HepG2 (cell line): ENCODE data around the gene SPRYD3. TPM values are rescaled to one million over a fixed set of nuclear protein-coding genes. Genes with fewer than 3 reads are reported as not detected.

Experiments
- ERF ChIP-seq: IDR thresholded peaks from 2 replicates; pipeline ENCODE4 v1.6.1; 2018; ENCODE audit warnings: missing biosample characterization, missing genetic modification reagents
- FIP1L1 ChIP-seq: fragments of 200-400 bp; formaldehyde crosslinking; IDR thresholded peaks from 2 replicates; pipeline ENCODE4 v1.6.1; 2018; ENCODE audit warnings: low read depth, mild to moderate bottlenecking, low read length, moderate library complexity, borderline replicate concordance; ENCODE audit not compliant: insufficient read depth
- HNF1B ChIP-seq: sonication (generic); formaldehyde crosslinking; IDR thresholded peaks from 2 replicates; pipeline ENCODE4 v1.5.1; 2020; ENCODE audit warnings: mild to moderate bottlenecking, moderate library complexity, missing genetic modification reagents
- HOXA3 ChIP-seq: sonication (generic); formaldehyde crosslinking; IDR thresholded peaks from 2 replicates; pipeline ENCODE4 v1.5.0; 2020; ENCODE audit warnings: missing genetic modification reagents
- HOXA9 ChIP-seq: sonication (generic); formaldehyde crosslinking; IDR thresholded peaks from 2 replicates; pipeline ENCODE4 v1.8.1; 2022; ENCODE audit warnings: missing genetic modification reagents, mild to moderate bottlenecking, moderate library complexity, borderline replicate concordance
- MEIS2 ChIP-seq: sonication (generic); formaldehyde crosslinking; IDR thresholded peaks from 2 replicates; pipeline ENCODE4 v1.9.0; 2021; ENCODE audit warnings: mild to moderate bottlenecking, missing genetic modification reagents
- TAF1 ChIP-seq: sonication (generic); formaldehyde crosslinking; IDR thresholded peaks from 2 replicates; pipeline ENCODE4 v1.4.0; 2020; ENCODE audit warnings: missing genetic modification reagents
- THAP9 ChIP-seq: sonication (generic); formaldehyde crosslinking; IDR thresholded peaks from 2 replicates; pipeline ENCODE4; 2020; ENCODE audit warnings: missing genetic modification reagents, mild to moderate bottlenecking, borderline replicate concordance
- ZNF282 ChIP-seq: fragments of 450-650 bp; IDR thresholded peaks from 2 replicates; pipeline ENCODE4 v1.6.1; 2018; ENCODE audit not compliant: partially characterized antibody
- ZNF407 ChIP-seq: sonication (generic); formaldehyde crosslinking; IDR thresholded peaks from one replicate; pipeline ENCODE4 v1.5.1; 2020; ENCODE audit warnings: mild to moderate bottlenecking, missing genetic modification reagents; ENCODE audit errors: not compliant biosample characterization
- ZNF567 ChIP-seq: sonication (generic); formaldehyde crosslinking; IDR thresholded peaks from 2 replicates; pipeline ENCODE4 v1.8.1; 2023; ENCODE audit warnings: mild to moderate bottlenecking, missing genetic modification reagents, borderline replicate concordance
- polyA plus RNA-seq, 8 experiments: library from polyadenylated mRNA; depleted of rRNA in 3 of 8; stranded (reverse) in 7 of 8; unstranded in 1 of 8; fragments of >200 nt; fragmentation: Illumina TruSeq in 4 of 8; extraction: Trizol in 4 of 8; gene quantifications; 2 replicates each; pipeline versions ENCODE4 v1.2.1 to v1.2.3, GENCODE V29; 2011 to 2016; ENCODE audit warnings: low read depth in 4 of 8, missing spikeins in 1 of 8, mixed read lengths in 1 of 8; ENCODE audit not compliant: insufficient read depth in 1 of 8
- total RNA-seq, 5 experiments: library from RNA; depleted of rRNA; stranded (reverse); fragments of >200 nt; fragmentation: Illumina TruSeq; extraction: Trizol; gene quantifications; 2 replicates each; pipeline ENCODE4 v1.2.3, GENCODE V29; 2016; ENCODE audit warnings: low read depth in 1 of 5
- TF ChIP-seq, protein P1 (sequence below): sonication (generic); formaldehyde crosslinking; IDR thresholded peaks from 2 replicates; pipeline ENCODE4 v1.5.0; 2020; ENCODE audit warnings: missing genetic modification reagents

The SPRYD3 gene
- total and polyA plus RNA-seq, 2 of the 13 experiments (the other 11 are each of a cell fraction or from before 2014, with no cell fraction given), result 9.0 to 9.2 TPM

GRCh38 chr12:53065975-53066931 lies 12.9 kb downstream of the SPRYD3 start (continued):
- TF ChIP-seq ZNF407 (CRISPR knock-in tag) (peak; percentile 32), ZNF282 (no peak), FIP1L1 (no peak), TAF1 (CRISPR knock-in tag) (no peak), THAP9 (CRISPR knock-in tag) (peak; percentile 52; the same call in 1 of the 2 replicates), MEIS2 (CRISPR knock-in tag) (no peak), ERF (CRISPR knock-in tag) (no peak), HOXA3 (CRISPR knock-in tag) (no peak), HNF1B (CRISPR knock-in tag) (0 out of 2 replicates have a peak, but pooled peaks have one; percentile 30), HOXA9 (CRISPR knock-in tag) (no peak), ZNF567 (0 out of 2 replicates have a peak, but pooled peaks have one; percentile 40)
- TF ChIP-seq, protein P1, sequence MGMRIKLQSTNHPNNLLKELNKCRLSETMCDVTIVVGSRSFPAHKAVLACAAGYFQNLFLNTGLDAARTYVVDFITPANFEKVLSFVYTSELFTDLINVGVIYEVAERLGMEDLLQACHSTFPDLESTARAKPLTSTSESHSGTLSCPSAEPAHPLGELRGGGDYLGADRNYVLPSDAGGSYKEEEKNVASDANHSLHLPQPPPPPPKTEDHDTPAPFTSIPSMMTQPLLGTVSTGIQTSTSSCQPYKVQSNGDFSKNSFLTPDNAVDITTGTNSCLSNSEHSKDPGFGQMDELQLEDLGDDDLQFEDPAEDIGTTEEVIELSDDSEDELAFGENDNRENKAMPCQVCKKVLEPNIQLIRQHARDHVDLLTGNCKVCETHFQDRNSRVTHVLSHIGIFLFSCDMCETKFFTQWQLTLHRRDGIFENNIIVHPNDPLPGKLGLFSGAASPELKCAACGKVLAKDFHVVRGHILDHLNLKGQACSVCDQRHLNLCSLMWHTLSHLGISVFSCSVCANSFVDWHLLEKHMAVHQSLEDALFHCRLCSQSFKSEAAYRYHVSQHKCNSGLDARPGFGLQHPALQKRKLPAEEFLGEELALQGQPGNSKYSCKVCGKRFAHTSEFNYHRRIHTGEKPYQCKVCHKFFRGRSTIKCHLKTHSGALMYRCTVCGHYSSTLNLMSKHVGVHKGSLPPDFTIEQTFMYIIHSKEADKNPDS, result no peak
